GM18507 (cell line): ENCODE measurements around the gene SDF4.

ENCODE experiments used
- DNase-seq: peaks from one replicate; pipeline ENCODE4 v3.0.0; 2011; ENCODE audit warnings: low read depth; ENCODE audit not compliant: insufficient read length; ENCODE audit errors: extremely low spot score
- FAIRE-seq: peaks from 2 replicates; lab custom pipeline; 2011; peaks lifted over from hg19 to GRCh38; lab: Jason Lieb, UNC

SDF4 gene, protein sequence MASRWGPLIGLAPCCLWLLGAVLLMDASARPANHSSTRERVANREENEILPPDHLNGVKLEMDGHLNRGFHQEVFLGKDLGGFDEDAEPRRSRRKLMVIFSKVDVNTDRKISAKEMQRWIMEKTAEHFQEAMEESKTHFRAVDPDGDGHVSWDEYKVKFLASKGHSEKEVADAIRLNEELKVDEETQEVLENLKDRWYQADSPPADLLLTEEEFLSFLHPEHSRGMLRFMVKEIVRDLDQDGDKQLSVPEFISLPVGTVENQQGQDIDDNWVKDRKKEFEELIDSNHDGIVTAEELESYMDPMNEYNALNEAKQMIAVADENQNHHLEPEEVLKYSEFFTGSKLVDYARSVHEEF

GRCh38 chr1:1231400-1232207, at the start of gene SDF4:
TSS of gene SDF4 (minus strand) at chr1:1232001. CDS start at chr1:1228772, 3,229 bp downstream.
- FAIRE-seq, result peak; percentile 96

DNA sequence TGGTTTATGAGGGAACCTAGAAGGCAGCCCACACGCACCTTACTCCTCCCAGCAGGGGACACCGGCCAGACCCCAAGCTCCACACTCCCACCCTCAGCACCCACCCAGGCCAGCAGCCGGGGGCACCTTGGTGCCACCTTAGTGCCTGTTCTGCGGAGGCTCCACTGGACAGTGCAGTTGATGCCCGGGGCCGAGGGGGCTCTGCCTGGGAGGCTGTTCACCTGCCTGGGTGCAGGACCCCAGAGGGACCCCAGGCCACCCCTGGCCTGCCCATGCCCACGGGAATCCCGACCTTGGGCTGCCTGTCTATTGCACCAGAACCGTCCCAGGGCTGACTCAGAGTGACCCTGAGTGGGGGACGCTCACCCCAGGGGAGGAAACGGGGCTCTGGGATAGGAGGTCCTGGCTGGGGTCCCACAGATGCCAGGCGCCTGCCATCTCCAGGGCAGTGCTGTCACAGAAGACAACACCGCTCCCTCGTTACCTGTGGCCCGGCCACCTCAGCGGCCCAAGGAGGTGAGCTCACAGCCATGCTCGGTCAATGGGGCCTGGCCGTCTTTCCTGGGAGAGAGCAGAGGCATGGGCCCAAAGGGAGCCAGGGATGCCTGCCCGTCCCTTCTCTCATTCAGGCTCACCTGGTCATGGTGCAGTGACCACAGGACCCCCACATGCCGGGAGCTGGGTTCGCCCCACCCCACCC, 49.1 kb upstream of the SDF4 start:
- FAIRE-seq (no peak), DNase-seq (no peak)

More at GRCh38 chr1:1231400-1232207, at the start of gene SDF4:
- DNase-seq, result peak; percentile 99

- FAIRE-seq (no peak), DNase-seq (no peak)
Measured at GRCh38 chr1:1279028-1279427, 47.2 kb upstream of the SDF4 start.

- no peak for DNase-seq
- no peak for FAIRE-seq
Measured at GRCh38 chr1:1278620-1279019, 46.8 kb upstream of the SDF4 start.

DNA sequence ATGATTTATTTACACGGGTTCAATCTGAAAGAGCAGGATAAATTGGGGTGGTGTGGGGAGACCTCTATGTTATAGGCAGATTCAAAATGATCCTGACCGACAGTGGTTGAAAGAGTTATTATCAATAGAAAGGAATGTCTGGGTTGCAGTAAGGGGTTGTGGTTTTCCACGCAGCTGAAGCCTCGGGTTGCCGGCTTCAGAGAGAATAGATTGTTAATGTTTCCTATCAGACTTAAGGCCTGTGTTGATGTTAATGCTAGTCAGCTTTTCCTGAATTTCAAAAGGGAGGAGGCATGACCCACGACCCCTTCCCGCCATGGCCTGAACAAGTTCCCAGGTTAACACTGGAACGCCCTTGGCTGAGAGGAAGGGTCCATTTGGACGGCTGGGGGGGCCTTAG, 44.0 kb upstream of the SDF4 start:
- FAIRE-seq (no peak), DNase-seq (no peak)

- no peak for DNase-seq
- no peak for FAIRE-seq
Measured at GRCh38 chr1:1274931-1275431, 43.2 kb upstream of the SDF4 start.

DNA sequence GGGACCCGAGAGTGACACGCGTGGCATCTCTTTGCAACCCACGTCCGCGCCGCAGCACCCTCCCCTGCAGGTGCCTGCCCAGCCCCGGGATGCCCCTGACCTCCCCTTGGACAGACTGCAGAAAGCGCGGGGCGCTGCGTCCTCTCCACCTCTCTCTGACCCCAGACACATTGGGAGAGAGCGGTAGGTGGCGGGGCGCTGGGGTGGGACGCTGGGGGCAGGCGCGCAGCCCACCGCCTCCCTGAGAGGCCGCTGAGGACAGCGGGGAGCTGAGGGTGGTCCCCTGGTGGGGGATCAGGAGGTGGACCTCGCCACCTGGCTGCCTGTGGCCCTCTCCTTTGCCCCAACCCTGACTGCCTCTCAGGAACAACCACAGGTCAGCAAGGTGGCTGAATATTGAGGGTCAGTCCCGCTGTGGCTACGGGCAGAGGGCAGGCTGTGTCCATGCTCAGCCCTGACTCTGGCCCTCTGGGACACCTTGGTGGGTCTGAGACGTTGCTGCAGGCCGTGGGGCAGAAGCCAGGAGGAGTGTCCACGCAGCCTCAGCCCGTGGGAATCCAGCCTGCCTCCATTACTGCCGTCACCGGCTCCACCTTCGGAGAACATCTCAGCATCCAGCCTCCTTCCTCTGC, 42.6 kb upstream of the SDF4 start:
- no peak for FAIRE-seq
- DNase-seq, result no peak

GRCh38 chr1:1273512-1274298, 41.9 kb upstream of the SDF4 start, which contains the start of gene UBE2J2:
TSS of gene UBE2J2 (minus strand) at chr1:1273854. CDS start at chr1:1267992, 5,862 bp downstream.
- peak; percentile 88 for FAIRE-seq
- peak; percentile 98 for DNase-seq

- DNase-seq (no peak), FAIRE-seq (no peak)
Measured at GRCh38 chr1:1273209-1273511, 41.4 kb upstream of the SDF4 start.

DNA sequence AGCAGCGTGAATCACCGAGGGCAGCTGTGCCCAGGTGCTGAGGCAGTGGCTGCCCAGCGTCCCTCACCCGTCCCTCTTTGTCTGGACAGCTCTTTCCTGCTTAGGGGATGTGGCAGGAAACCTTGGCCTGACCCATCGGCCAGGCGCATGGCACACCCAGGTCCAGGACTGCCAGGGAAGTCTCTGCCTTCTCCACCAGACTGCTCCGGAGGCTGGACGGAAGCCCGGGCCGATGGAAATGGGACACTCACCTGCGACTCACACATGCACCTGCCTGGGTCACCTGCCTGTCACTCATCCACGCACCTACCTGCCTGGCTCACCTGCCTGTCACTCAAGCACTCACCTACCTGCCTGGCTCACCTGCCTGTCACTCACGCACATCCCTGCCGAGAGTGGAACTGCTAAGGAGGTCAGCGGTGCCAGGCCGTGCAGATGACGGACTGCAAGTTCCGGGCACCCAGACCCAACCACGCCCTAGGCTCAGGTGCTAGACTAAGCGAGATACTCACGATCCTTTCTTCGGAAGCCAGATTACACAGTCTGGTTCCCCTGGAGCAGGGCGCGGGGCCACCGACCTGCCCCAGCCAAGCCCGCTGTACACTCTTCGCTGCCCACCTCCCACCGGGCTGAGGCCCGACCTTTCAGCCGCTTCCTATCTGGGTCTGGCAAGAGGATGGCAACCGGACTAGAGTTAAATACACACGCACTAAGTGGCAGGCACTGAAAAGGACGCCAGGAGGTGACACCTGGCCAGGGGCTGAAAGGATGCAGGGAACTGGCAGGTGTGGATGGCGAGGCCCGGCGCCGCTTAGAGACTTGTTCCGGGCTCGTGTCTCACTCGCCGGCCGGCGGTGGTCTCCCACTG, 40.8 kb upstream of the SDF4 start:
- DNase-seq, result no peak
- FAIRE-seq, result no peak

DNA sequence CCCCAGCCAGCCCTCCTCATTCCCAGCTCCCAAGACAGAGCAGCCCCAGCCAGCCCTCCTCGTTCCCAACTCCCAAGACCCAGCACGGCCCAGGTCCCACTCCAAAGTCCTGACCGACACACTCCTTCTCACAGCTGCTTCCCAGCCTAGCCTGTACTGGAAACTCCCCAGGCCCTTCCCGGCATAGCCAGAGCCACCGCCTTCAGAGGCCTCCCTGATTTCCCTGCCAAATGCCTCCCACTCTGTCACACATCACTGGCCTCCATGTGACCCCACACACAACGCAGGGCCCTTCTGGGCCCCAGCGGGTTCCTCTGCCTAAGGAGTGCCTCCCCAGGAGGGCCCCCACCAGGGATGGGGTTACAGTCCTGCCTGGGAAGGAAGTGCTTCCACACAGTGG, 39.0 kb upstream of the SDF4 start:
- no peak for DNase-seq

DNA sequence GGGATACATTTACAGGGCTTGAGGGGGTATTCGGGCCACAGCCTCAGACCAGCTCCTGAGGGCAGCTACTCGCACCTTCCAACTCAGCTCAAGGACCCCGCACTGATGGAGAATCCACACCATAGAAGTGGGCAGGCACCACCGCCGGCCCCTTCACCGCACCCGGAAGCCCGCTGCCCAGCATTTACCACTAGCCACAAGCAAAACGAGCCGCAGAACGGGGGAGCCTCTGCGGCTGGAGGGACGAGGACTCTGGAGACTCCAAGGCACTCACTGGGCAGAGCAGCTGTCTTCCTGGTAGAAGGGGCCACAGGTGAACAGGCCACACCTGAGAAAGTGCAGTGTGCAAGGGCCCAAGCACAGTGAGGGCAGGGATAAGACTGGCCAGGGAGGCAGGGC, 36.5 kb upstream of the SDF4 start:
- no peak for FAIRE-seq

More for the DNA sequence above, 39.0 kb upstream of the SDF4 start:
- FAIRE-seq, result no peak

DNA sequence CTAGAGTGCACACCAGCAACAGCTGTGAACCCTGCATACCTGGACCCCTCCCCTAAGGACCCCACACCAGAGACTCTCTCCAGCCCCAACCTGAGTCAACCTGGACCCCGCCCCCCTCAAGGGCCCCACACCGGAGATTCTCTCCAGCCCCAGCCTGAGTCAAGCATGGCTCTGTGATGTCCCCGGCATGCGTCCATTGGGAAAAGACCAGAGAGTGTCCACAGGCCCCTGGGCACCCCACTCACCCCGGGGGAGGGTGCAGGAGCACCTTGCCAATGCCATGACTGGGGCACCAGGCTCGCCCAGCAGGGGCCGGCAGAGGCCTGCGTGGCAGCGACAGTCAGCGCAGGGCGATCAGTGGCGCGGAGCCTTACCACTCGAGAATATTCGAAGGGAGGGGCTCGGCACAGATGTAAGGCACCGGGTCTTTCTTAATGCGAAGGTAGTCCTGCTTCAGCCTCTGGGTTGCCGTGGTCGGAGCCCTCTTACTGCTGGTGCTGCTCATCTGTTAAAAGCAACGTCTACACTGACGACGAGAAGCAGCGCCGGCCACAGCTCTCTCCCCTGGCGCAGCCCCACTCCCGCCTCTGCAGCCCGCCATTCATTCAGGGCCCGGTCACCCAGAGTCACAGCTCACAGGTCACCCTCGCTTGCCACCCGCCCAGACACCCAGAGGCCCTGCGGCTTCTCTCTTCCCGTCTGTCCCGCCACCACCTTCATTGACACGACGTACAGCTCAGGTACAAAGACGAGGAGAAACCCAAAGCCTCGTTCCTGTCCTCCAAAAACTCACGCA, 35.9 kb upstream of the SDF4 start:
- DNase-seq, result no peak
- FAIRE-seq, result no peak

More for the DNA sequence above, 36.5 kb upstream of the SDF4 start:
- no peak for DNase-seq

- no peak for FAIRE-seq
- no peak for DNase-seq
Measured at GRCh38 chr1:1264868-1265272, 33.1 kb upstream of the SDF4 start.

DNA sequence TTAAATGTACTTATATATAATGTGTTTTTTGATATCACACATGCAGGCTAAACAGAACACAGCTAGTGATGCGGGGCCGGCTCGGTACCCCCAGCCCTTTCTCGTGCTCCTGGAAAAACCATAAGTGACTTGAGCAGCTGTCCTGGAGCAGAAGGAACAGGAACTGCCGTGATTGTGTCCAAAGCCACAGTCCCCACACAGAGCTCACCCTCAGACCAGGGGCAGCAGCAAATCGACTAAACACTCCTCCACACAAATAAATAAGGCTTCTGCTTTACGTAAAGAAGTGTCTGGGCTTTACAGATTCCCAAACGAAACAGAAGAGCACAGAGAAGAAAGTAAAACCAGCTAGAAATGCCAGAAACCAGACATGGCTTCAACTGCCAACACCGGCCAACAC, 32.2 kb upstream of the SDF4 start:
- no peak for DNase-seq
- no peak for FAIRE-seq

DNA sequence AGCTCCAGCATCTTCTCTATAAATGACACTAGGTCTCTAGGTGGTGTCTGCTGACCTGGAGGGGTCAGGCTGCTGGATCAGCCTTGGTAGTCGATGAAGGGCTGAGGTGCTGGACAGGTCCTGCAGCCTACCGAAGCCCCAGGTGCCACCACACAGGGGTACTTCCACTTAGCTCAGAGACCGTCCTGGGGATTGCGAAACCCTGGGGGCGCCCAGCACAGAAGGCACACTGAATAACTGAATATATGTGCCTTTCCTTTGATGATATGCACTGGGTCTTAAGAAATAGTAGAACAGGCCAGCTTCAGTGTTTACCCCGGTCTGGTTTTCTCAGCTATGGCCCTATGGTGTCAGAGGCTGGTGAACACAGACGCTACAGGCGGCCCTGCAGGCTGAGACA, 31.0 kb upstream of the SDF4 start:
- DNase-seq, result no peak
- no peak for FAIRE-seq

- no peak for DNase-seq
Measured at GRCh38 chr1:1262071-1262470, 30.3 kb upstream of the SDF4 start.

More at GRCh38 chr1:1262071-1262470, 30.3 kb upstream of the SDF4 start:
- no peak for FAIRE-seq
